Measurements from ENCODE around the gene SRGAP1.

SRGAP1 gene

GRCh38 chr12:63805704-63806672 lies 38.5 kb upstream of the SRGAP1 start:
- no peak overlapping the region for H3K4me3 ChIP-seq (ENCODE audit: control insufficient read depth, low read depth, low read length)
- no peak for DNase-seq (ENCODE audit: low read depth)
- TF ChIP-seq, protein P1, sequence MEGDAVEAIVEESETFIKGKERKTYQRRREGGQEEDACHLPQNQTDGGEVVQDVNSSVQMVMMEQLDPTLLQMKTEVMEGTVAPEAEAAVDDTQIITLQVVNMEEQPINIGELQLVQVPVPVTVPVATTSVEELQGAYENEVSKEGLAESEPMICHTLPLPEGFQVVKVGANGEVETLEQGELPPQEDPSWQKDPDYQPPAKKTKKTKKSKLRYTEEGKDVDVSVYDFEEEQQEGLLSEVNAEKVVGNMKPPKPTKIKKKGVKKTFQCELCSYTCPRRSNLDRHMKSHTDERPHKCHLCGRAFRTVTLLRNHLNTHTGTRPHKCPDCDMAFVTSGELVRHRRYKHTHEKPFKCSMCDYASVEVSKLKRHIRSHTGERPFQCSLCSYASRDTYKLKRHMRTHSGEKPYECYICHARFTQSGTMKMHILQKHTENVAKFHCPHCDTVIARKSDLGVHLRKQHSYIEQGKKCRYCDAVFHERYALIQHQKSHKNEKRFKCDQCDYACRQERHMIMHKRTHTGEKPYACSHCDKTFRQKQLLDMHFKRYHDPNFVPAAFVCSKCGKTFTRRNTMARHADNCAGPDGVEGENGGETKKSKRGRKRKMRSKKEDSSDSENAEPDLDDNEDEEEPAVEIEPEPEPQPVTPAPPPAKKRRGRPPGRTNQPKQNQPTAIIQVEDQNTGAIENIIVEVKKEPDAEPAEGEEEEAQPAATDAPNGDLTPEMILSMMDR (IDR thresholded peaks at IDR 0.05; ENCODE audit: control insufficient read depth, insufficient read depth, low read depth, low read length, missing control alignments), result no peak

DNA sequence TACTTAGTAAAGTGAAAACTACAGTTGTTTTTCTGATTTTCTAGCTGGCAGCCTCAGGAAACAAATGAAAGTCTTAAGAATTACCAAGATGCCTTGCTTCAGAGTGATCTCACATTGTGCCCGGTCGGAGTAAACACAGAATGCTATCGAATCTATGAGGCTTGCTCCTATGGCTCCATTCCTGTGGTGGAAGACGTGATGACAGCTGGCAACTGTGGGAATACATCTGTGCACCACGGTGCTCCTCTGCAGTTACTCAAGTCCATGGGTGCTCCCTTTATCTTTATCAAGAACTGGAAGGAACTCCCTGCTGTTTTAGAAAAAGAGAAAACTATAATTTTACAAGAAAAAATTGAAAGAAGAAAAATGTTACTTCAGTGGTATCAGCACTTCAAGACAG lies 35.9 kb upstream of the SRGAP1 start:
- H3K4me3 ChIP-seq (ENCODE audit: control insufficient read depth, low read depth, low read length), result no peak overlapping the region
- DNase-seq (ENCODE audit: low read depth), result no peak
- TF ChIP-seq, protein P1 (IDR thresholded peaks at IDR 0.05; ENCODE audit: control insufficient read depth, insufficient read depth, low read depth, low read length, missing control alignments), result no peak

GRCh38 chr12:63809566-63809965 lies 34.9 kb upstream of the SRGAP1 start:
- no peak for DNase-seq (ENCODE audit: low read depth)
- TF ChIP-seq, protein P1 (IDR thresholded peaks at IDR 0.05; ENCODE audit: control insufficient read depth, insufficient read depth, low read depth, low read length, missing control alignments), result no peak

DNA sequence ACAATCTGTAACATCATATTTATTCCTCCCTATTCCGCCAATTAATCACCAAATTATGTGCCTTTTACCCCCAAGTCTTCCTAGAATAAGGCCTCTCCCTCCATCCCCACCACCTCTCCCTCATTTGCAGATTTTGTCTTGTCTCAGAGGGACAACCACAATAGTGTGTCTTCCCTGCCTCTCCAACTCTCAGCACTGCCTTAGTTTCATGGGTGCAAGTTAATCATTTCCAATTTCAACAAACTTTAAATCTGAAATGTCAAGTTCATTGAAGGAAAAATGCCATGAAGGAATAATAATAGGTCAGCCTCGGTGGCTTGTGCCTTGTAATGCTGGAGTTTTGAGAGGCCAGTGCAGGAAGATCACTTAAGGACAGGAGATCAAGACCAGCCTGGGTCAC lies 33.2 kb upstream of the SRGAP1 start:
- TF ChIP-seq, protein P1 (IDR thresholded peaks at IDR 0.05; ENCODE audit: control insufficient read depth, insufficient read depth, low read depth, low read length, missing control alignments), result no peak
- no peak overlapping the region for H3K4me3 ChIP-seq (ENCODE audit: control insufficient read depth, low read depth, low read length)
- no peak for DNase-seq (ENCODE audit: low read depth)

More at GRCh38 chr12:63809566-63809965, 34.9 kb upstream of the SRGAP1 start:
- H3K4me3 ChIP-seq (ENCODE audit: control insufficient read depth, low read depth, low read length), result no peak overlapping the region

DNA sequence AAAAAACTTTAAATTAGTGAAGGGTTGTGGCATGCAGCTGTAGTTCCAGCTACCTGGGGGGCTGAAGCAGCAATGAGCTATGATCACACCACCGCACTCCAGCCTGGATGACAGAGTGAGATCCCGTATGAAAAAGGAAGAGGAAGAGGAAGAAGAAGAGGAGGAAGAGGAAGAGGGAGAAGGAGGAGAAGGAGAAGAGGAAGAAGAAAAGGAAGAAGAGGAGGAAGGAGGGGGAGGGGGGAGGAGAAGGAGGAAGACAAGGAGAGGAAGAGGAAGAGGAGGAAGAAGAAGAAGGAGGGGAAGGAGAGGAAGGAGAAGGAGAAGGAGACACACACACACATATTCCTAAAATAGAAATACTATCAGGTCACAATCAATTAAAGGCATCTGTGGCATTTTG lies 32.7 kb upstream of the SRGAP1 start:
- TF ChIP-seq, protein P1 (IDR thresholded peaks at IDR 0.05; ENCODE audit: control insufficient read depth, insufficient read depth, low read depth, low read length, missing control alignments), result no peak
- no peak overlapping the region for H3K4me3 ChIP-seq (ENCODE audit: control insufficient read depth, low read depth, low read length)
- no peak for DNase-seq (ENCODE audit: low read depth)

- no peak for DNase-seq (ENCODE audit: low read depth)
- TF ChIP-seq, protein P1 (IDR thresholded peaks at IDR 0.05; ENCODE audit: control insufficient read depth, insufficient read depth, low read depth, low read length, missing control alignments), result no peak
- H3K4me3 ChIP-seq (ENCODE audit: control insufficient read depth, low read depth, low read length), result no peak overlapping the region
Observed at GRCh38 chr12:63814146-63814772, 30.2 kb upstream of the SRGAP1 start.
